CD4-positive, alpha-beta T cell treated with Interleukin-6 for 4 hours (primary cell): ENCODE results near the gene TMTC2.

Experiments used
- DNase-seq: peaks from one replicate; pipeline ENCODE4 v3.0.0-alpha.2; 2020; ENCODE audit warnings: mixed read lengths

TMTC2 gene

GRCh38 chr12:82682851-82683261 lies 3.9 kb upstream of the TMTC2 start:
- DNase-seq: no peak

GRCh38 chr12:82685790-82686167 lies 927 bp upstream of the TMTC2 start:
- DNase-seq: peak; percentile 94

- peak; percentile 70 for DNase-seq
These were observed 610 bp downstream of the TMTC2 start for GRCh38 chr12:82687021-82688011.

- no peak for DNase-seq
These were observed 1.4 kb downstream of the TMTC2 start for GRCh38 chr12:82688035-82688501.

- DNase-seq: no peak
These were observed 1.9 kb downstream of the TMTC2 start for GRCh38 chr12:82688596-82688995.

GRCh38 chr12:82690006-82690405 lies 3.3 kb downstream of the TMTC2 start:
- DNase-seq: no peak

- DNase-seq: no peak
These were observed 4.8 kb downstream of the TMTC2 start for GRCh38 chr12:82691513-82691912.

- DNase-seq: no peak
These were observed 7.6 kb downstream of the TMTC2 start for GRCh38 chr12:82694276-82694675.

- no peak for DNase-seq
These were observed 8.3 kb downstream of the TMTC2 start for GRCh38 chr12:82694970-82695369.

GRCh38 chr12:82695531-82695930 lies 8.8 kb downstream of the TMTC2 start:
- DNase-seq: no peak

GRCh38 chr12:82696543-82696942 lies 9.8 kb downstream of the TMTC2 start:
- no peak for DNase-seq

- no peak for DNase-seq
These were observed 12.2 kb downstream of the TMTC2 start for GRCh38 chr12:82698708-82699564.

- DNase-seq: no peak
These were observed 19.1 kb downstream of the TMTC2 start for GRCh38 chr12:82705774-82706173.

- DNase-seq: no peak
These were observed 21.6 kb downstream of the TMTC2 start for GRCh38 chr12:82708061-82708879.

GRCh38 chr12:82709794-82710355 lies 23.2 kb downstream of the TMTC2 start:
- DNase-seq: no peak

- no peak for DNase-seq
These were observed 24.0 kb downstream of the TMTC2 start for GRCh38 chr12:82710741-82711140.

GRCh38 chr12:82714427-82714826 lies 27.7 kb downstream of the TMTC2 start:
- DNase-seq: no peak

GRCh38 chr12:82721726-82722125 lies 35.0 kb downstream of the TMTC2 start:
- DNase-seq: no peak

GRCh38 chr12:82723093-82723492 lies 36.4 kb downstream of the TMTC2 start:
- DNase-seq: no peak

- no peak for DNase-seq
These were observed 37.2 kb downstream of the TMTC2 start for GRCh38 chr12:82723891-82724290.

GRCh38 chr12:82725741-82726140 lies 39.0 kb downstream of the TMTC2 start:
- no peak for DNase-seq

GRCh38 chr12:82727886-82728285 lies 41.2 kb downstream of the TMTC2 start:
- no peak for DNase-seq
